CD14-positive monocyte (primary cell): ENCODE results near the gene GBA3. TPM values are rescaled to one million over a fixed set of nuclear protein-coding genes. Genes with fewer than 3 reads are reported as not detected.

Source experiments
- DNase-seq, 3 donors: peaks; one replicate each; pipeline ENCODE4 v3.0.0-alpha.2; 2011 to 2022
- H2AFZ ChIP-seq: 2 replicates; pipeline ENCODE4 v1.6.0; 2012; ENCODE audit warnings: mild to moderate bottlenecking, low read depth, low read length, inconsistent platforms; ENCODE audit not compliant: insufficient read depth, poor library complexity, severe bottlenecking
- H3K27ac ChIP-seq, 2 donors: 1 replicate in 1 of 2; 2 replicates in 1 of 2; pipeline ENCODE4 v1.5.1; 2012 to 2013; ENCODE audit warnings: low read length in 2 of 2, control low read depth in 1 of 2, inconsistent platforms in 1 of 2, low read depth in 1 of 2, mild to moderate bottlenecking in 1 of 2
- H3K27me3 ChIP-seq, 2 donors: one replicate each; pipeline versions ENCODE4 v1.6.0 to v1.6.1; 2011 to 2013; ENCODE audit warnings: low read length in 2 of 2; ENCODE audit not compliant: control insufficient read depth in 2 of 2, insufficient read depth in 2 of 2
- H3K36me3 ChIP-seq, 2 donors: replicated peaks in 1 of 2; 1 replicate in 1 of 2; 2 replicates in 1 of 2; pipeline versions ENCODE4 v1.5.1 to v1.6.1; 2012 to 2013; ENCODE audit warnings: low read length in 2 of 2, control low read depth in 1 of 2, inconsistent platforms in 1 of 2, mild to moderate bottlenecking in 1 of 2; ENCODE audit not compliant: insufficient read depth in 2 of 2, control insufficient read depth in 1 of 2
- H3K4me1 ChIP-seq, 2 donors: 1 replicate in 1 of 2; 2 replicates in 1 of 2; pipeline versions ENCODE4 v1.5.1 to v1.6.1; 2012 to 2013; ENCODE audit warnings: low read length in 2 of 2, control low read depth in 1 of 2, inconsistent platforms in 1 of 2, mild to moderate bottlenecking in 1 of 2, moderate library complexity in 1 of 2; ENCODE audit not compliant: insufficient read depth in 2 of 2, control insufficient read depth in 1 of 2
- H3K4me2 ChIP-seq: replicated peaks from 2 replicates; pipeline ENCODE3; 2012; ENCODE audit warnings: low read length, moderate library complexity, mild to moderate bottlenecking; ENCODE audit not compliant: poor library complexity, severe bottlenecking; ENCODE audit errors: extremely low read depth
- H3K4me3 ChIP-seq, 3 experiments: fragments of 200-600 bp in 1 of 3; sonication (generic) in 1 of 3; replicated peaks in 1 of 3; 1 replicate in 2 of 3; 2 replicates in 1 of 3; pipeline ENCODE4 v1.5.1; 2011 to 2013; ENCODE audit warnings: low read length in 3 of 3, mild to moderate bottlenecking in 3 of 3, control low read depth in 2 of 3, low read depth in 2 of 3, inconsistent platforms in 1 of 3, moderate library complexity in 1 of 3
- H3K79me2 ChIP-seq: 2 replicates; pipeline ENCODE4 v1.6.0; 2012; ENCODE audit warnings: mild to moderate bottlenecking, control low read depth, inconsistent platforms, low read length, moderate library complexity; ENCODE audit not compliant: insufficient read depth
- H3K9ac ChIP-seq: 2 replicates; pipeline ENCODE4 v1.6.0; 2017; ENCODE audit warnings: low read length, mild to moderate bottlenecking; ENCODE audit not compliant: insufficient read depth, poor library complexity, severe bottlenecking
- H3K9me3 ChIP-seq, 2 donors: replicated peaks in 1 of 2; 1 replicate in 1 of 2; 2 replicates in 1 of 2; pipeline versions ENCODE4 v1.5.1 to v1.6.1; 2012 to 2013; ENCODE audit warnings: low read length in 2 of 2, control low read depth in 1 of 2; ENCODE audit not compliant: control insufficient read depth in 1 of 2, insufficient read depth in 1 of 2
- H4K20me1 ChIP-seq: 2 replicates; pipeline ENCODE4 v1.6.0; 2012; ENCODE audit warnings: mild to moderate bottlenecking, low read length, control low read depth, moderate library complexity; ENCODE audit not compliant: insufficient read depth
- H3K27ac Mint-ChIP-seq, 7 donors: one replicate each; pipeline ENCODE4 v1.8.0; 2020; ENCODE audit warnings: mild to moderate bottlenecking in 7 of 7, mixed read lengths in 7 of 7, moderate library complexity in 6 of 7, inconsistent platforms in 2 of 7
- H3K27me3 Mint-ChIP-seq, 3 donors: one replicate each; pipeline ENCODE4 v1.8.0; 2021 to 2022; ENCODE audit warnings: low read depth in 3 of 3, mild to moderate bottlenecking in 3 of 3, mixed read lengths in 3 of 3, moderate library complexity in 3 of 3, inconsistent platforms in 1 of 3
- H3K36me3 Mint-ChIP-seq, 2 donors: one replicate each; pipeline ENCODE4 v1.8.0; 2020; ENCODE audit warnings: mixed read lengths in 2 of 2, inconsistent platforms in 1 of 2, mild to moderate bottlenecking in 1 of 2
- H3K4me1 Mint-ChIP-seq: one replicate; pipeline ENCODE4 v1.8.0; 2020; ENCODE audit warnings: mild to moderate bottlenecking, mixed read lengths
- H3K4me3 Mint-ChIP-seq, 2 donors: one replicate each; pipeline ENCODE4 v1.8.0; 2020; ENCODE audit warnings: mild to moderate bottlenecking in 2 of 2, mixed read lengths in 2 of 2, moderate library complexity in 1 of 2
- H3K9me3 Mint-ChIP-seq, 7 donors: one replicate each; pipeline ENCODE4 v1.8.0; 2020 to 2022; ENCODE audit warnings: mixed read lengths in 7 of 7, mild to moderate bottlenecking in 6 of 7, moderate library complexity in 6 of 7, inconsistent platforms in 2 of 7
- CTCF ChIP-seq: fragments of 200-600 bp; IDR thresholded peaks from one replicate; pipeline ENCODE4 v1.8.0; 2022; ENCODE audit warnings: antibody characterized with exemption, mild to moderate bottlenecking
- WGBS: methylation state at CpG from one replicate; pipeline ENCODE4 v1.1.5; 2013; ENCODE audit warnings: missing lambda C conversion rate; ENCODE audit not compliant: insufficient coverage; 5-methylcytosine and 5-hydroxymethylcytosine counted together
- intact Hi-C, 2 donors: fragments of 100-400 bp; cut with micrococcal nuclease; formaldehyde crosslinking; loops; one replicate each; pipeline versions ENCODE4 v1.15.0 to v1.15.1; 2023
- polyA plus RNA-seq, 3 donors: library from polyadenylated mRNA; depleted of rRNA in 1 of 3; unstranded in 2 of 3; stranded (reverse) in 1 of 3; fragments of 300-500 nt in 2 of 3; fragments of >200 nt in 1 of 3; fragmentation: Illumina TruSeq in 2 of 3; gene quantifications; 1 replicate in 2 of 3; 2 replicates in 1 of 3; pipeline ENCODE4 v1.2.3, GENCODE V29; 2012 to 2021

The GBA3 gene
- polyA plus RNA-seq, 3 donors: not detected

- Mint-ChIP-seq H3K4me1 (no peaks in the 10 kb centered on the region), H3K27ac (no peak overlapping the region), H3K4me3 (no peak overlapping the region), H3K9me3 (no peaks in the 10 kb centered on the region), H3K27me3 (peaks cover 0 to 2% (median 0%) of the 10 kb centered on the region in 3 donors), H3K36me3 (no peaks in the 10 kb centered on the region)
- no peak overlapping the region for H3K4me3 ChIP-seq
- H3K36me3 ChIP-seq: no peaks in the 10 kb centered on the region
- H4K20me1 ChIP-seq: no peaks in the 10 kb centered on the region
- H3K4me2 ChIP-seq: no peak overlapping the region
- no peaks in the 10 kb centered on the region for H3K4me1 ChIP-seq
- H3K79me2 ChIP-seq: no peaks in the 10 kb centered on the region
- no peak overlapping the region for H3K9ac ChIP-seq
- intact Hi-C loops: no loop called here
- no peaks in the 10 kb centered on the region for H3K9me3 ChIP-seq
- no peak for TF ChIP-seq CTCF
- no peaks in the 10 kb centered on the region for H3K27me3 ChIP-seq
- H3K27ac ChIP-seq: no peak overlapping the region
- no CpG with 5 or more reads among the region's 1 CpG for WGBS
- H2AFZ ChIP-seq: no peak overlapping the region
- DNase-seq: no peak
These were observed 2.3 kb downstream of the GBA3 start for GRCh38 chr4:22695029-22695428.

DNA sequence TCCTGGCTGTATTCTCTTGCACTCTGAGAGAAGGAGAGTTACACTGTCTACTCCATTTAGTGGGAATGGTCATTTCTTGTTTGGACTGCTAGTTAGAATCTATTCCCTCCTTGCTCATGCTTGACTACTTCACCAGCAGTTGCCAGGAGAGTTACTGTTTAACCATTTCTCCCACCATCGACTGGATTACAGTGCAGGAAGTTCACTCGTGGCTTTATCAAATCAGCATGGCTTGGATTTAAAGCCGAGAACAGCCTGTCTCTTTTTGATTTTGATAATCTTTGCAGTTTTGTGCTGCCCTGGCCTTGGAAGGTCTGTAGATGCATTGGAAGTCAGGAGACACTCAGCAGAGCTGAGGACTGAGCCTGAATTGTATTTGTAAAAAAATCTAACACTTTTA, 3.2 kb downstream of the GBA3 start:
- DNase-seq: no peak
- H3K4me3 ChIP-seq: no peak overlapping the region
- Mint-ChIP-seq H3K4me1 (no peaks in the 10 kb centered on the region), H3K36me3 (no peaks in the 10 kb centered on the region), H3K27me3 (peaks cover 0 to 2% (median 0%) of the 10 kb centered on the region in 3 donors), H3K4me3 (no peak overlapping the region), H3K27ac (no peak overlapping the region), H3K9me3 (peaks cover 0 to 4% (median under 1%) of the 10 kb centered on the region in 7 donors)
- no peaks in the 10 kb centered on the region for H3K4me1 ChIP-seq
- no peaks in the 10 kb centered on the region for H3K9me3 ChIP-seq
- intact Hi-C loops: no loop called here
- no peak overlapping the region for H3K4me2 ChIP-seq
- H3K27ac ChIP-seq: no peak overlapping the region
- no peak overlapping the region for H2AFZ ChIP-seq
- no peak overlapping the region for H3K9ac ChIP-seq
- no peaks in the 10 kb centered on the region for H4K20me1 ChIP-seq
- no peaks in the 10 kb centered on the region for H3K27me3 ChIP-seq
- H3K36me3 ChIP-seq: no peaks in the 10 kb centered on the region
- WGBS: 37% methylated on average over 2 of the region's 3 CpGs
- H3K79me2 ChIP-seq: no peaks in the 10 kb centered on the region
- no peak for TF ChIP-seq CTCF
